T-helper 2 cell treated with Interferon-gamma antibody and Interleukin-4, amounts not matched to agents 5 μg/mL and 100 μg/mL, for 36 hours (primary cell): ENCODE data around the gene ZNF490.
"Not testable (repeated sequence)": the region's sequence is repeated elsewhere in the genome, so short reads cannot be mapped to it uniquely, and the experiment has no call there.

Experiments used
- DNase-seq: peaks from one replicate; pipeline ENCODE4 v3.0.0; 2021; ENCODE audit warnings: low spot score
- H3K27ac Mint-ChIP-seq: one replicate; pipeline ENCODE4 v1.8.0; 2021; ENCODE audit warnings: mild to moderate bottlenecking, mixed read lengths
- H3K27me3 Mint-ChIP-seq: one replicate; pipeline ENCODE4 v1.8.0; 2021; ENCODE audit warnings: low read depth, mixed read lengths
- H3K36me3 Mint-ChIP-seq: one replicate; pipeline ENCODE4 v1.8.0; 2021; ENCODE audit warnings: low read depth, mixed read lengths
- H3K4me1 Mint-ChIP-seq: one replicate; pipeline ENCODE4 v1.8.0; 2021; ENCODE audit warnings: low read depth, mixed read lengths
- H3K4me3 Mint-ChIP-seq: one replicate; pipeline ENCODE4 v1.8.0; 2022; ENCODE audit warnings: mild to moderate bottlenecking, moderate library complexity, mixed read lengths
- H3K9me3 Mint-ChIP-seq: one replicate; pipeline ENCODE4 v1.8.0; 2021; ENCODE audit warnings: mixed read lengths

ZNF490 gene

GRCh38 chr19:12597594-12597993, 13.0 kb downstream of the ZNF490 start:
- Mint-ChIP-seq H3K9me3 (no peaks in the 10 kb centered on the region), H3K27me3 (no peaks in the 10 kb centered on the region), H3K27ac (no peak overlapping the region), H3K4me1 (no peaks in the 10 kb centered on the region), H3K36me3 (peaks cover 23% of the 10 kb centered on the region), H3K4me3 (no peak overlapping the region)
- DNase-seq = no peak

DNA sequence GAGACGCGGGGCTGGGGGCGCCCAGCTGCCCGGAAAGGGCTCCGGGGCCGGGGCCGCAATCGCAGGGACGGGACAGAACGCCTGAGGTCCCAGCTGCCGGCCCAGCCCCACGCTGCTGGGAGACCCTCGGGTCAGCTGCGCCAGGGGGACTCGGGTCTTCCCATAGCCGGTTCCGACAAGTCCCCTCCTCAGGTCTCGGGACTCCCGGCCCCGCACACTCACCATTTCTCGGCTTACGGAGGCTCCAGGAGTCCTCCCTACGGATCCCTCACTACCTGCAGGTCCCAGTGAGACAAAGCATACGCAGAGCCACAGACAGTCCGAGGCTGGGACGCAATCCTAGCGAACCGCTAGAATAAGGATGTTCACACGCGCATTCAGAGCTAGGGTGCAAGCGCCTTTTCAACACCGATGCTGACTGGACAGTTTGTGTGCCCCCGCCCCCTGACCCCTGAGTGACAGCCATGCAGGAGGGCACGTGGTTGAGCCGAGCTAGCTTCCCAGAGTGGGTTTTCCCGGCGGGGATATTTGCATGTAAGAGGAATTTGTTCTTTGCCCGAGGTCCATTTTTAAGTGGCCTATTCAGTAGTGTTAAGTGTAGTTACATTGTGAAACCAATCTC, 13.6 kb downstream of the ZNF490 start:
- no peaks in the 10 kb centered on the region for H3K27me3 Mint-ChIP-seq
- H3K4me3 Mint-ChIP-seq = no peak overlapping the region
- H3K27ac Mint-ChIP-seq = no peak overlapping the region
- no peak for DNase-seq
- no peaks in the 10 kb centered on the region for H3K4me1 Mint-ChIP-seq
- peaks cover 21% of the 10 kb centered on the region for H3K36me3 Mint-ChIP-seq
- no peaks in the 10 kb centered on the region for H3K9me3 Mint-ChIP-seq

- no peak for DNase-seq
- H3K36me3 Mint-ChIP-seq = peaks cover 19% of the 10 kb centered on the region
- no peak overlapping the region for H3K27ac Mint-ChIP-seq
- H3K4me3 Mint-ChIP-seq = no peak overlapping the region
- no peaks in the 10 kb centered on the region for H3K27me3 Mint-ChIP-seq
- H3K4me1 Mint-ChIP-seq = no peaks in the 10 kb centered on the region
- no peaks in the 10 kb centered on the region for H3K9me3 Mint-ChIP-seq
Measured at GRCh38 chr19:12596485-12596884, 14.1 kb downstream of the ZNF490 start.

DNA sequence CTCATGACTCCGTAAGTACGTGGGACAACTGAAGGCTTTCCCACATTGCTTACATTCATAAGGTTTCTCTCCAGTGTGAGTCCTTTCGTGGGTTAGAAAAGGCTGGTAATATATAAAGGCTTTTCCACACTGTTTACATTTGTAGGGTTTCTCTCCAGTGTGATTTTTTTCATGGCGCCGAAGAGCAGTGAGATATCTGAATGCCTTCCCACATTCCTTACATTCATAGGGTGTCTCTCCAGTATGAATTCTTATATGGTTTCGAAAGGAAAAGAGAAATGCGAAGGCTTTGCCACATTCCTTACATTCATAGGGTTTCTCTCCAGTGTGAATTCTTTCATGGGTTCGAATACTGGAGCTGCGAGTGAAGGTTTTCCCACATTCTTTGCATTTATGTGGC, 29.5 kb downstream of the ZNF490 start:
- H3K4me3 Mint-ChIP-seq = no peak overlapping the region
- no peaks in the 10 kb centered on the region for H3K4me1 Mint-ChIP-seq
- H3K9me3 Mint-ChIP-seq = peaks cover 56% of the 10 kb centered on the region
- no peaks in the 10 kb centered on the region for H3K27me3 Mint-ChIP-seq
- H3K36me3 Mint-ChIP-seq = peaks cover 69% of the 10 kb centered on the region
- no peak for DNase-seq
- no peak overlapping the region for H3K27ac Mint-ChIP-seq

GRCh38 chr19:12580180-12580694, 30.4 kb downstream of the ZNF490 start:
- Mint-ChIP-seq H3K9me3 (peaks cover 56% of the 10 kb centered on the region), H3K27me3 (no peaks in the 10 kb centered on the region), H3K36me3 (peaks cover 68% of the 10 kb centered on the region), H3K4me3 (no peak overlapping the region), H3K4me1 (no peaks in the 10 kb centered on the region), H3K27ac (no peak overlapping the region)
- DNase-seq = no peak

DNA sequence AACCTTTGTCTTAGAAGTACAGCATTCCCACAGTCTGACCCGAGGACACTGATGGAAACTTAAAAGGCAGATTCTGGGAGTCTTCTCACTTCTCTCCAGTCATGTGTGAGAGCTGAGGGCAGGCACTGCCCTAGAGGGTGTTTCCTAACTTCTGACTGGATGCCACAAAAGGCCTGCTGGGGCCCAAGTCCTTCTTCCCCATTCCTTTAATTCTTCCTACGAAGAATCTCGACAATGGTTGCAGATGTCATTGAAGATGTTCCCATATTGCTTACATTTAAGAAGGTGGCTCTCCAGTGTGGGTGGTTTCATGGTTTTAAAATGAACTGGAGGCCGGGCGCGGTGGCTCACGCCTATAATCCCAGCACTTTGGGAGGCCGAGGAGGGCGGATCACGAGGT, 32.0 kb downstream of the ZNF490 start:
- Mint-ChIP-seq H3K36me3 (peaks cover 59% of the 10 kb centered on the region), H3K27ac (no peak overlapping the region), H3K4me3 (no peak overlapping the region), H3K27me3 (no peaks in the 10 kb centered on the region), H3K9me3 (peaks cover 44% of the 10 kb centered on the region), H3K4me1 (peaks cover 5% of the 10 kb centered on the region)
- DNase-seq = no peak

DNA sequence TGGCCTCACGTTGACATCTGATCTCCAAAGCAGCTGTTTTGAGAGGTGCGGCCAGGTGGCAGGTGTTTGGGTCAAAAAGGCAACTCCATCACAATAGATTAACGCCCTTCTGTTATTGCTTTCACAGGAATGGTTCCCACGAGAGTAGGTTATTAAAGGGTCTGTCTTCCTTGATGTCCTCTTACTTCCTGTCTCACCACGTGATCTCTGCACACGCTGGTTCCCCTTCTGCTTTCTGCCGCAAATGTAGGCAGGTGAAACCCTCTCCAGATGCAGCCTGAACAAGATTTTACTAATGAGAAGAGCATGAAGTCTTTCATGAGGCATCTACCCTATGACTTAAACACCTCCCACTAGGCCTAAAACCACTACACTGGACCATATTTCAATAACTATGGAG, 36.6 kb downstream of the ZNF490 start:
- no peaks in the 10 kb centered on the region for H3K27me3 Mint-ChIP-seq
- H3K9me3 Mint-ChIP-seq = peaks cover 15% of the 10 kb centered on the region
- no peak overlapping the region for H3K4me3 Mint-ChIP-seq
- H3K36me3 Mint-ChIP-seq = peaks cover 19% of the 10 kb centered on the region
- H3K4me1 Mint-ChIP-seq = peaks cover 7% of the 10 kb centered on the region
- H3K27ac Mint-ChIP-seq = no peak overlapping the region
- no peak for DNase-seq

GRCh38 chr19:12567951-12568350, 42.7 kb downstream of the ZNF490 start:
- Mint-ChIP-seq H3K36me3 (no peaks in the 10 kb centered on the region), H3K4me3 (no peak overlapping the region), H3K27ac (no peak overlapping the region), H3K4me1 (peaks cover 8% of the 10 kb centered on the region), H3K27me3 (peaks cover 4% of the 10 kb centered on the region), H3K9me3 (no peaks in the 10 kb centered on the region)
- DNase-seq = no peak

DNA sequence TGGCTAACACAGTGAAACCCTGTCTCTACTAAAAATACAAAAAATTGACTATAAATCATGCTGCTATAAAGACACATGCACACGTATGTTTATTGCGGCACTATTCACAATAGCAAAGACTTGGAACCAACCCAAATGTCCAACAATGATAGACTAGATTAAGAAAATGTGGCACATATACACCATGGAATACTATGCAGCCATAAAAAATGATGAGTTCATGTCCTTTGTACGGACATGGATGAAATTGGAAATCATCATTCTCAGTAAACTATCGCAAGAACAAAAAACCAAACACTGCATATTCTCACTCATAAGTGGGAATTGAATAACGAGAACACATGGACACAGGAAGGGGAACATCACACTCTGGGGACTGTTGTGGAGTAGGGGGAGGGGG, 44.2 kb downstream of the ZNF490 start:
- DNase-seq, H3K36me3 Mint-ChIP-seq, H3K9me3 Mint-ChIP-seq, H3K27me3 Mint-ChIP-seq, H3K4me3 Mint-ChIP-seq, H3K27ac Mint-ChIP-seq, H3K4me1 Mint-ChIP-seq: not testable (repeated sequence)

GRCh38 chr19:12564016-12564664, 46.5 kb downstream of the ZNF490 start:
- H3K27ac Mint-ChIP-seq = no peak overlapping the region
- peaks cover 4% of the 10 kb centered on the region for H3K27me3 Mint-ChIP-seq
- H3K4me3 Mint-ChIP-seq = no peak overlapping the region
- H3K4me1 Mint-ChIP-seq = peaks cover 6% of the 10 kb centered on the region
- no peaks in the 10 kb centered on the region for H3K36me3 Mint-ChIP-seq
- peak; percentile 82 for DNase-seq
- H3K9me3 Mint-ChIP-seq = no peaks in the 10 kb centered on the region

GRCh38 chr19:12555456-12555930, 55.1 kb downstream of the ZNF490 start:
- Mint-ChIP-seq H3K4me3 (no peak overlapping the region), H3K9me3 (no peaks in the 10 kb centered on the region), H3K27ac (no peak overlapping the region), H3K4me1 (peaks cover 5% of the 10 kb centered on the region), H3K36me3 (peaks cover 1% of the 10 kb centered on the region), H3K27me3 (no peaks in the 10 kb centered on the region)
- no peak for DNase-seq

- Mint-ChIP-seq H3K36me3 (peaks cover 31% of the 10 kb centered on the region), H3K27ac (peak within 1 kb of the TSS; percentile 95), H3K9me3 (peaks cover 15% of the 10 kb centered on the region)
Measured at GRCh38 chr19:12551060-12551832, 59.4 kb downstream of the ZNF490 start, which contains the start of gene ZNF564. TSS of gene ZNF564 (minus strand) at chr19:12551482. CDS start at chr19:12551332, 150 bp downstream.

GRCh38 chr19:12546903-12547302, 63.7 kb downstream of the ZNF490 start:
- no peak overlapping the region for H3K4me3 Mint-ChIP-seq
- peaks cover 15% of the 10 kb centered on the region for H3K4me1 Mint-ChIP-seq
- no peak for DNase-seq
- H3K27ac Mint-ChIP-seq = no peak overlapping the region
- H3K9me3 Mint-ChIP-seq = peaks cover 43% of the 10 kb centered on the region
- H3K36me3 Mint-ChIP-seq = peaks cover 63% of the 10 kb centered on the region
- no peaks in the 10 kb centered on the region for H3K27me3 Mint-ChIP-seq

More at GRCh38 chr19:12551060-12551832, 59.4 kb downstream of the ZNF490 start, which contains the start of gene ZNF564:
- Mint-ChIP-seq H3K4me1 (peaks cover 11% of the 10 kb centered on the region), H3K4me3 (peak within 1 kb of the TSS; percentile 94), H3K27me3 (no peaks in the 10 kb centered on the region)
- peak; percentile 93 for DNase-seq

- Mint-ChIP-seq H3K36me3 (peaks cover 67% of the 10 kb centered on the region), H3K27me3 (no peaks in the 10 kb centered on the region), H3K4me1 (peaks cover 10% of the 10 kb centered on the region), H3K27ac (no peak overlapping the region), H3K4me3 (no peak overlapping the region), H3K9me3 (peaks cover 43% of the 10 kb centered on the region)
- no peak for DNase-seq
Measured at GRCh38 chr19:12546068-12546467, 64.5 kb downstream of the ZNF490 start.
